Stimulated activated CD4-positive, alpha-beta T cell treated with anti-CD3 and anti-CD28 coated beads, TNF-alpha, amount 100 ng/mL, for 4 hours (primary cell): ENCODE data around the gene FAM117B.
"Not testable (repeated sequence)": the region's sequence is repeated elsewhere in the genome, so short reads cannot be mapped to it uniquely, and the experiment has no call there.

Source experiments
- DNase-seq, 3 experiments: peaks; one replicate each; pipeline ENCODE4 v3.0.0-alpha.2; 2020; ENCODE audit warnings: low read depth in 3 of 3

Gene FAM117B

DNA sequence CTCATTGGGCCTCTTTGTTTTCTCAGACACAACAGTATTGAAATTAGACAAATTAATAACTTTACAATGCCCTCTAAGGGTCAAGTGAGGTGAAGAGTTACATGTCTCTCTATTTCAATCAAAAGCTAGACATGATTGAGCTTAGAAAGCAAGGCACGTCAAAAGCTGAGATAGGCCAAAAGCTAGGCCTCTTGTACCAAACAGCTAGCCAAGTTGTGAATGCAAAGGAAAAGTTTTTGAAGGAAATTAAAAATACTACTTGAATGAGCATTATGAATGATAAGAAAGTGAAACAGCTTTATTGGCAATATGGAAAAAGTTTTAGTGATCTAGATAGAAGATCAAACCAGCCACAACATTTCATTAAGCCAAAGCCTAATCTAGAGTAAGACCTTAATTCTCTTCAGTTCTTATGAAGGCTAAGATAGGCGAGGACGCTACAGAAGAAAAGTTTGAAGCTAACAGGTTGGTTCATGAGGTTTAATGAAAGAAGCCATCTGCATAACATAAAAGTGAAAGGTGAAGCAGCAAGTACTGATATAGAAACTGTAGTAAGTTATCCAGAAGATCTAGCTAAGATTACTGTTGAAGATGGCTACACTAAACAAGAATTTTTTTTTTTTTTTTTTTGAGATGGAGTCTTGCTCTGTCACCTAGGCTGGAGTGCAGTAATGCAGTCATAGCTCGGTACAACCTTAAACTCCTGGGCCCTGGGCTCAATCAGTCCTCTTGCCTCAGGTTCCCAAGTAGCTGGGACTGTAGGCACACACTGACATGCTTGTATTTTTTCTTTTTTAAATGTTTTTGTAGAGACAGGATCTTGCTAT is 65.5 kb downstream of the FAM117B start:
- no peak for DNase-seq

DNA sequence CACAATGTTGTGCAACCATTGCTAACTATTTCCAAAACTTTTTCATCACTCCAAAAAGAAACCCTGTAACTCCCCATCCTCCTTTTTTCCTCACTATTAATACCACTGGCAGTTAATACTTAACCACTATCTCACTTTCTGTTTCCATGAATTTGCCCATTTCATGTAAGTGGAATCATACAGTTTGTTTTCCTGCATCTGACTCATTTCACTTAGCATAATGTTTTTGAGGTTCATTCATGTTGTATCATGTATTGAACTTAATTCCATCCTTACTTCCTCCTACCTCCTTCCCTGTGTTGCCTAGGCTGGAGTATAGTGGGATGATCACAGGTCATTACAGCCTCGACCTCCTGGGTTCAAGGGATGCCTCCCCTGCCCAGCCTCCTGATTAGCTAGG is 68.3 kb downstream of the FAM117B start:
- DNase-seq = no peak

DNA sequence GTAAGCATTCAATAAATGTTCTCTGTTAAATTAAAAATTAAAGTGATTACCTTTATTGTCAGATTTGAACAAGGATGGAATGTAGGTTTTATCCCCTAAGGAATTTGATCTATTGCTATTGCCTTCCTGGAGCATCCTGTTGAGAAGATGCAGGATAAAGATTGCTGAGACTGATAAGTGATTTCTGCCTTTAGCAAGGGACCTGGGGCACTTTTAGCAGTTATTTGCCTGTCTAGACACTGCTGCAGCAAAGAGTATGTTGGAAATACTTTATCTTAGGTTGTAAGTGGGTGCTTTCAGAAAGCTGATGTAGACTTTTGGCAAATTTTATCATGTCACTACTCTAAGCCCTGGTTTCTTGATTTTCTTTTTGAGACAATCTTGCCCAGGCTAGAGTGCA is 69.5 kb downstream of the FAM117B start:
- no peak for DNase-seq

- DNase-seq = no peak
These were observed 70.8 kb downstream of the FAM117B start for GRCh38 chr2:202705446-202706020.

DNA sequence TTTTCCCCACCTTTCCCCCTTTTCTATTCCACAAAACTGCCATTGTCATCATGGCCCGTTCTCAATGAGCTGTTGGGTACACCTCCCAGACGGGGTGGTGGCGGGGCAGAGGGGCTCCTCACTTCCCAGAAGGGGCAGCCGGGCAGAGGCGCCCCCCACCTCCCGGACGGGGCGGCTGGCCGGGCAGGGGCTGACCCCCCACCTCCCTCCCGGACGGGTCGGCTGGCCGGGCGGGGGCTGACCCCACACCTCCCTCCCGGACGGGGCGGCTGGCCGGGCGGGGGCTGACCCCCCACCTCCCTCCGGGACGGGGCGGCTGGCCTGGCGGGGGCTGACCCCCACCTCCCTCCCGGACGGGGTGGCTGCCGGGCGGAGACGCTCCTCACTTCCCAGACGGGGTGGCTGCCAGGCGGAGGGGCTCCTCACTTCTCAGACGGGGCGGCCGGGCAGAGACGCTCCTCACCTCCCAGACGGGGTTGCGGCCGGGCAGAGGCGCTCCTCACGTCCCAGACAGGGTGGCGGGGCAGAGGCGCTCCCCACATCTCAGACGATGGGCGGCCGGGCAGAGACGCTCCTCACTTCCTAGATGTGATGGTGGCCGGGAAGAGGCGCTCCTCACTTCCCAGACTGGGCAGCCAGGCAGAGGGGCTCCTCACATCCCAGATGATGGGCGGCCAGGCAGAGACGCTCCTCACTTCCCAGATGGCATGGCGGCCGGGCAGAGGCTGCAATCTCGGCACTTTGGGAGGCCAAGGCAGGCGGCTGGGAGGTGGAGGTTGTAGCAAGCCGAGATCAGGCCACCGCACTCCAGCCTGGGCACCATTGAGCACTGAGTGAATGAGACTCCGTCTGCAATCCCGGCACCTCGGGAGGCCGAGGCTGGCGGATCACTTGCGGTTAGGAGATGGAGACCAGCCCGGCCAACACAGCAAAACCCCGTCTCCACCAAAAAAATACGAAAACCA is 80.5 kb downstream of the FAM117B start:
- not testable (repeated sequence) for DNase-seq

- no peak for DNase-seq
These were observed 81.4 kb downstream of the FAM117B start for GRCh38 chr2:202716114-202716718.

DNA sequence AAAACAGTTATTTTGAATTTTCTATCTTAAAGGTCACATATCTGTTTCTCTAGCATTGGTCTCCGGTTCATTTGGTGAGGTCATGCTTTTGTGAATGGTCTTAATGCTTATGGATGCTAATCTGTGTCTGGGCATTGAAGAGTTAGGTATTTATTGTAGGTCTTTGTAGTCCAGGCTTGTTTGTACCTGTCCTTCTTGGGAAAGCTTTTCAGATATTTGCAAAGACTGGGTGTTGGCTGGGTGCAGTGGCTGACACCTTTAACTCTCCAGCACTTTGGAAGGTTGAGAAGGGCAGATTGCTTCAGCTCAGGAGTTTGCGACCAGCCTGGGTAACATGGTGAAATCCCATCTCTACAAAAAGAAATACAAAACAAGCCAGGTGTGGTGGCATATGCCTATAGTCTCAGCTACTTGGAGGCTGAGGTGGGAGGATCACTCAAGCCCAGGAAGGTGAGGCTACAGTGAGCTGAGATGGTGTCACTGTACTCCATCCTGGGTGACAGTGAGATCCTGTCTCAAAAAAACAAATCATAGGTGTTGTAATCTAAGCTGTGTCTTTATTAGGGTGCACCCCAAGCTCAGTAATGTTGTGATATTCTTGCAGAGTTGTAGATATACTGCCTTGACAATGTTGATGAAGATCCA is 82.3 kb downstream of the FAM117B start:
- DNase-seq = no peak

GRCh38 chr2:202717598-202718310 is 83.0 kb downstream of the FAM117B start:
- DNase-seq = no peak

DNA sequence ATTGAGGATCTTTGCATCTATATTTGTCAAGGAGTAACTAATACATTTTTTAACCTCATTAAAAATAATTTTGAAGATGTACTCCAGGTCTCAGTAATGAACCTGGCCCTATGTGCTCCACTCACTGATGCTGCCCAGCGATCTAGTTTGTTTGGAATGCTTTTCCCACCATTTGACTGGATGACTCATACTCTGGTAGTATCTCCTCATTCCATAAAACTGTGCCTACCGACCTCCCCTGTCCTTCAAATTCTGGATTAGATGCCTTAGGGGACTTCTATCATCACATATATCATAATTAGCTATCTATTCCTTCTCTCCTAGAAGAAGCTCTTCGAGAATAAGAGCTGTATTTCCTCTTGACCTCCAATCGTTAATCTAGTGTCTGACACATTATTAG is 83.8 kb downstream of the FAM117B start:
- no peak for DNase-seq

DNA sequence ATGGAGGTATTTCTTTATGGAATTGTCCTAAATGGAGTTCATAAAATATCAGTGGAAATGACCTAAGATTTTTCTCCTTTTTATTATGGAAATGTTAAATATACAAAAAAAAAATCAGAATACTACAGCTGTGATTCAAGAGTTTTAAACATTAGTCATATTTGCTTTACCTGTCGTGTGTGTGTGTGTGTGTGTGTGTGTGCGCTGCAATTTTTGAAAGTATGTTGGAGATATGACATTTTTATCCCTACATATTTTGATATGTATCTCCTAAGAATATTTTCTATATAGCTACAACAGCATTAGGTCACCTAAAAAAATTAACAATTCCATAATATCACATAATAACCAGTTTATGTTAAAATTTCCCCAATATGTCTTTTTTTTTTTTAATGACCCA is 85.5 kb downstream of the FAM117B start:
- no peak for DNase-seq

DNA sequence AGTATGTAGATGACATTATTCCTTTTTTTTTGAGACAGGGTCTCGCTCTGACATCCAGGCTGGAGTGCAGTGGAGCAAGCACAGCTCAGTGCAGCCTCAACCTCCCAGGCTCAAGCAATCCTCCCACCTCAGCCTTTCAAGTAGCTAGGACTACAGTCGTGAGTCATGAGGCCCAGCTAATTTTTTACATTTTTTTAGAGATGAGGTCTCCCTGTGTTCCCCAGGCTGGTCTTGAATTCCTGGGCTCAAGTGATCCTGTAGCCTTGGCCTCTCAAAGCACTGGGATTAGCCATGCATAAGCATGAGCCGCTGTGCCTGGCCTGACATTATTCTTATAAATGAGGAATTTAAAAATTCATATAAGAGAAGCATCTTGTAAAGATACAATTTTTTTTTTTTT is 86.9 kb downstream of the FAM117B start:
- DNase-seq = no peak

DNA sequence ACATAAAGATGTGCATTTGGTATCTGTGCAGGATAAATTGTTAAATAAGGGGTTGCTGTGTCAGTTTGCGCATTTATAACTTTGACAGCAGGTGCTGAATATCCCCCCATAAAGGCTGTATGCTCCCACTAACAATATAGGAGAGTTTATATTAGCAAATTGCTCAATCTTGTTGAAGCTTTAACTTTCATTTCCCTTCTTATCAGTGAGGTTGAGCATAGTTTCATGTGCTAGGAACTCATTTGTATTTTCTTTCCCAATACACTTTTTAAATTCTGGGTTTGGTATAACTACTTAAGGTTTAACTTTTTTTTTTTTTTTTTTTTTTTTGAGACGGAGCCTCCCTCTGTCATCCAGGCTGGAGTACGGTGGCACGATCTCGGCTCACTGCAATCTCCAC is 89.0 kb downstream of the FAM117B start:
- no peak for DNase-seq

- DNase-seq = no peak
These were observed 91.3 kb downstream of the FAM117B start for GRCh38 chr2:202726070-202726469.

- no peak for DNase-seq
These were observed 102.1 kb downstream of the FAM117B start for GRCh38 chr2:202736826-202737225.

- no peak for DNase-seq
These were observed 108.8 kb downstream of the FAM117B start for GRCh38 chr2:202743613-202744012.

DNA sequence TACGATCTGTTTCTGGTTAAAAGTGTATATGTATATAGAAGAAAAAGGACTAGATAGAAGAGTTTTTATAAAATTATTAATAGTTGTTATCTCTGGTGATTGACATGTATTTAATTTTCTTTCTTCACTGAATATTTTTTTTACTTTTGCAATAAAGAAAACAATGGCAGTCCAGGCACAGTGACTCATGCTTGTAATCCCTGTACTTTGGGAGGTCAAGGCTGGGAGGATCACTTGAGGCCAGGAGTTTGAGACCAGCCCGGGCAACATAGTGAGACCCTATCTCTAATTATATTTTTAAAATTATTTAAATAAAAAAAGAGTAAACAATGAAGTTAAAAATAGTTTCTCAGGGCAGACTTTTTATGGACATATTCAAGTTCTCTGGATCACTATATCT is 114.7 kb downstream of the FAM117B start:
- no peak for DNase-seq

- DNase-seq = no peak
These were observed 116.1 kb downstream of the FAM117B start for GRCh38 chr2:202750763-202751427.

DNA sequence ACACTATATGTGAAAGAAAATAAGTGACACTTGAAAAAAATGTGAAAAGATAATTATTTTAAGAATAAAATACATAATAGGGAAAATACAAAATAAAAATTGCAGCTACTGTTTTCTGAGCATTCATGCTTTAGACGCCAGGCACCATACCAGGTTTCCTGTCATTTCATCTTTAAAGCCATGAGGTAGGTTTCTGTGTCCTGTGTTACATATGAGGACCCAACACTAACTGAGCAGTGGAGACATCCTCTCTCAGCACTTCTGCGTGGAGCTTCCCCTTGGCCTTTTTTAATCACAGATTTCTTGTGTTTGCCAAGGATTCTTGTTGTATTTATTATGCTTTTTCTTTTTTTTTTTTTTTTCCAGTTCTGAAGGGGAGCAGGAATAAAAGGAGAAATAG is 117.3 kb downstream of the FAM117B start:
- DNase-seq = no peak

DNA sequence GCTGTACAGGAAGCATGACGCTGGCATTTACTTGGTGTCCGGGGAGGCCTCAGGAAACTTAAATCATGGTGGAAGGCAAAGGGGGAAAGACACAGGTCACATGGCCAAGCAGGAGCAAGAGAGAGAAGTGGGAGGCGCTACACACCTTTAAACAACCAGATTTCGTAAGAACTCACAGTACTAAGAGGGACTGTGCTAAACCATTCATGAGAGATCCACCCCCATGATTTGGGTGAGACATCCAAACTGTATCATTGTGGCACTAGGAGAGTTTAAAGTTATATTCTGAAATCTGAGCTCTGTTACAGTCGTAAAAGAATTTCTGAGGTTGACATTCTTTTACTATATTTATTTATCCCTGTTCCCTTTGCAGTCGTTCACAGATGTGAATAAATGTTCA is 120.2 kb downstream of the FAM117B start:
- no peak for DNase-seq

DNA sequence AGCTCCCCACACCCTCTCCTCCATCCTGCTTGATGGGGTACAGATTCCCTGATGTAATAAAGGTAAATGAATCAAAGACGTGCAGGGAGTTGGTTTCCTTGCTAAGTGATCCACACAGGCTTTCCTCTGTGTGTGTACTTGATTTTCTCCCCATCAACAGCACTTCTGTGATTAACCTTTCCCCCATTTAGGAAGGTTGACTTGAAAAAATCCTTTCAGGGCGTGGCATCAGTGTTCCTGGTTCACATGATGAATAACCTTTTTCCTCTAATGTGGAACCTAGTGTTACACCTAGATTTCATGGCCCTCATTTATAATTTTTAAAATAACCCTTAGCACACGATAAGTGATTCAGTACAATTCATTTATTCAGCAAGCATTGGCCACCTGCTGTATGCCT is 121.8 kb downstream of the FAM117B start:
- no peak for DNase-seq
